Panc1 (cell line): ENCODE results near the gene ATP2A3. TPM values are rescaled to one million over a fixed set of nuclear protein-coding genes. Genes with fewer than 3 reads are reported as not detected.
A peak's percentile ranks its signal among the peaks of the same experiment; 100 is the strongest.

ENCODE experiments used
- ATAC-seq: fragments of 200-7000 bp; cut with Tn5 transposase; 2 replicates; pipeline ENCODE4 v1.9.1; 2020; ENCODE audit warnings: mild to moderate bottlenecking, moderate library complexity
- BruUV-seq: library from RNA; stranded (reverse); fragments of 400-500 nt; replicated peaks from 2 replicates; lab custom pipeline; 2021; lab: Mats Ljungman, UMichigan
- CTCF ChIA-PET: fragments of 300-600 bp; sonication (Branson Sonifier 250); formaldehyde crosslinking; loops from one replicate; lab custom pipeline; 2022; ENCODE audit warnings: antibody characterized with exemption; lab: Charles Lee
- POLR2A ChIA-PET: fragments of 300-600 bp; sonication (Branson Sonifier 250); formaldehyde crosslinking; loops from one replicate; lab custom pipeline; 2022; ENCODE audit warnings: antibody characterized with exemption; lab: Charles Lee
- DNase-seq: peaks from one replicate; pipeline ENCODE4 v3.0.0-alpha.2; 2010; ENCODE audit warnings: low read depth, low spot score
- H3K27ac ChIP-seq: 2 replicates; pipeline ENCODE4 v1.5.1; 2011; ENCODE audit warnings: mild to moderate bottlenecking, low read length, inconsistent platforms
- H3K27me3 ChIP-seq: fragments of 200-500 bp; sonication (Bioruptor generic); 2 replicates; pipeline ENCODE4 v1.6.0; 2014; ENCODE audit warnings: low read length, inconsistent platforms; ENCODE audit not compliant: control insufficient read depth, insufficient read depth
- H3K36me3 ChIP-seq: fragments of 200-500 bp; sonication (Bioruptor generic); 2 replicates; pipeline ENCODE4 v1.5.1; 2014; ENCODE audit warnings: inconsistent platforms, mild to moderate bottlenecking, low read length, moderate library complexity; ENCODE audit not compliant: control insufficient read depth, insufficient read depth
- H3K4me1 ChIP-seq: 2 replicates; pipeline ENCODE4 v1.5.1; 2011; ENCODE audit warnings: inconsistent platforms, mild to moderate bottlenecking, low read length, moderate library complexity; ENCODE audit not compliant: control insufficient read depth, insufficient read depth
- H3K4me3 ChIP-seq, 2 experiments: 2 replicates each; pipeline ENCODE4 v1.5.1; 2011 to 2012; ENCODE audit warnings: low read depth in 2 of 2, low read length in 2 of 2, mild to moderate bottlenecking in 2 of 2, inconsistent platforms in 1 of 2, moderate library complexity in 1 of 2
- H3K9me3 ChIP-seq: fragments of 200-500 bp; sonication (Bioruptor generic); 2 replicates; pipeline ENCODE4 v1.5.1; 2014; ENCODE audit warnings: low read depth, mild to moderate bottlenecking, inconsistent platforms, low read length, moderate library complexity; ENCODE audit not compliant: control insufficient read depth, insufficient read depth
- POLR2AphosphoS5 ChIP-seq: IDR thresholded peaks from 2 replicates; pipeline ENCODE4 v1.6.1; 2012; ENCODE audit warnings: mild to moderate bottlenecking, low read depth, low read length, moderate library complexity
- SIN3A ChIP-seq: IDR thresholded peaks from 2 replicates; pipeline ENCODE4 v1.6.1; 2012; ENCODE audit warnings: low read depth, mild to moderate bottlenecking, low read length, moderate library complexity, borderline replicate concordance; ENCODE audit not compliant: insufficient read depth
- TCF7L2 ChIP-seq: IDR thresholded peaks from 2 replicates; pipeline ENCODE4 v1.6.1; 2011; ENCODE audit warnings: mild to moderate bottlenecking, low read depth, low read length, inconsistent platforms
- in situ Hi-C: cut with HindIII; loops from 2 replicates; pipeline ENCODE4 v1.10.0; 2016; ENCODE audit warnings: low sequenced_read_pairs, low pct_unique_long_range_greater_than_20kb
- intact Hi-C: fragments of 100-400 bp; cut with micrococcal nuclease; formaldehyde crosslinking; loops from one replicate; pipeline ENCODE4 v1.10.0; 2022; ENCODE audit not compliant: unreplicated experiment
- total RNA-seq: library from RNA; stranded (reverse); gene quantifications from one replicate; pipeline ENCODE4 v1.2.1, GENCODE V29; 2021; ENCODE audit not compliant: unreplicated experiment
- TF ChIP-seq, protein P1 (sequence below): fragments of 450-650 bp; IDR thresholded peaks from 2 replicates; pipeline ENCODE4 v1.5.1; 2017; ENCODE audit warnings: mild to moderate bottlenecking
- TF ChIP-seq, protein P2 (sequence below), 2 experiments: IDR thresholded peaks; 2 replicates each; pipeline ENCODE4 v1.6.1; 2011 to 2012; ENCODE audit warnings: low read depth in 2 of 2, control low read depth in 1 of 2, low read length in 1 of 2, mild to moderate bottlenecking in 1 of 2, moderate library complexity in 1 of 2; ENCODE audit not compliant: insufficient read depth in 1 of 2

The ATP2A3 gene
- total RNA-seq, 1 experiment from 2014 or later: 29.7 TPM

- in situ Hi-C loops: no loop called here
- peak; percentile 57 for ATAC-seq
- TF ChIP-seq, protein P1, sequence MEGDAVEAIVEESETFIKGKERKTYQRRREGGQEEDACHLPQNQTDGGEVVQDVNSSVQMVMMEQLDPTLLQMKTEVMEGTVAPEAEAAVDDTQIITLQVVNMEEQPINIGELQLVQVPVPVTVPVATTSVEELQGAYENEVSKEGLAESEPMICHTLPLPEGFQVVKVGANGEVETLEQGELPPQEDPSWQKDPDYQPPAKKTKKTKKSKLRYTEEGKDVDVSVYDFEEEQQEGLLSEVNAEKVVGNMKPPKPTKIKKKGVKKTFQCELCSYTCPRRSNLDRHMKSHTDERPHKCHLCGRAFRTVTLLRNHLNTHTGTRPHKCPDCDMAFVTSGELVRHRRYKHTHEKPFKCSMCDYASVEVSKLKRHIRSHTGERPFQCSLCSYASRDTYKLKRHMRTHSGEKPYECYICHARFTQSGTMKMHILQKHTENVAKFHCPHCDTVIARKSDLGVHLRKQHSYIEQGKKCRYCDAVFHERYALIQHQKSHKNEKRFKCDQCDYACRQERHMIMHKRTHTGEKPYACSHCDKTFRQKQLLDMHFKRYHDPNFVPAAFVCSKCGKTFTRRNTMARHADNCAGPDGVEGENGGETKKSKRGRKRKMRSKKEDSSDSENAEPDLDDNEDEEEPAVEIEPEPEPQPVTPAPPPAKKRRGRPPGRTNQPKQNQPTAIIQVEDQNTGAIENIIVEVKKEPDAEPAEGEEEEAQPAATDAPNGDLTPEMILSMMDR: no peak
- TF ChIP-seq TCF7L2 (no peak), SIN3A (0 out of 2 replicates have a peak, but pooled peaks have one; percentile 44)
- intact Hi-C loops: no loop called here
- DNase-seq: no peak
- Histone ChIP-seq H3K4me1 (peaks cover 48% of the 10 kb centered on the region), H3K27me3 (no peaks in the 10 kb centered on the region), H3K27ac (no peak overlapping the region), H3K9me3 (no peaks in the 10 kb centered on the region), H3K4me3 (peak overlapping the region; percentile 53 to 56), H3K36me3 (no peaks in the 10 kb centered on the region; the same call in 1 of the 2 replicates)
- BruUV-seq: no TSS peak
- ChIA-PET POLR2A (no interaction called here), CTCF (no interaction called here)
These were observed 71.9 kb downstream of the ATP2A3 start for GRCh38 chr17:3892095-3892998.

DNA sequence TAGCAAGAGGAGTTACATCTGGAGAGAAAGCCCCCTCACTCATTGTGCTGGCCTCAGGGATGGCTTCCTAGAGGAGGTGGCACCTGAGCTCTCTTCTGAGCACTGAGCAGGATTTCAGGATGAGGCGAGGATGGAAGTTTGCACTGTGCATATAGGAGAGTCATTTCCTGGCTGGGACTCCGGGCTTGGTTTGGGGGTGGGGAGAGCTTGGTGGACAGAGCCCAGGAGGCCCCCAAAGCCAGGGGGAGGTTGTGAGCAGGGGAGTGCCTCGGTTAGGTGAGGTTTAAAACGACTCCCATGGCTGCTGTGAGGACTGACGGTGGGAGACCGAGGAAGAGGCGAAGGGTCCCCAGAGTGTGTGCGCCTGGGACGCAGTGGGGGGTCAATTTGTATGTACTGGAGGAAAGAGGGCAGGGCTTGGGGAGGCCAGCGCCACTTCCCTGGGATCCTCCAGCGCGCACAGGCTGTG lies 72.6 kb downstream of the ATP2A3 start:
- no peak for DNase-seq
- intact Hi-C loops: no loop called here
- H3K27me3 ChIP-seq: no peaks in the 10 kb centered on the region
- H3K9me3 ChIP-seq: no peaks in the 10 kb centered on the region
- BruUV-seq: no TSS peak
- ATAC-seq: no peak
- H3K27ac ChIP-seq: no peak overlapping the region
- in situ Hi-C loops: no loop called here
- peak overlapping the region; percentile 53 to 56 for H3K4me3 ChIP-seq
- TF ChIP-seq, protein P1: no peak
- TF ChIP-seq TCF7L2 (no peak), SIN3A (no peak), POLR2AphosphoS5 (no peak)
- TF ChIP-seq, protein P2, sequence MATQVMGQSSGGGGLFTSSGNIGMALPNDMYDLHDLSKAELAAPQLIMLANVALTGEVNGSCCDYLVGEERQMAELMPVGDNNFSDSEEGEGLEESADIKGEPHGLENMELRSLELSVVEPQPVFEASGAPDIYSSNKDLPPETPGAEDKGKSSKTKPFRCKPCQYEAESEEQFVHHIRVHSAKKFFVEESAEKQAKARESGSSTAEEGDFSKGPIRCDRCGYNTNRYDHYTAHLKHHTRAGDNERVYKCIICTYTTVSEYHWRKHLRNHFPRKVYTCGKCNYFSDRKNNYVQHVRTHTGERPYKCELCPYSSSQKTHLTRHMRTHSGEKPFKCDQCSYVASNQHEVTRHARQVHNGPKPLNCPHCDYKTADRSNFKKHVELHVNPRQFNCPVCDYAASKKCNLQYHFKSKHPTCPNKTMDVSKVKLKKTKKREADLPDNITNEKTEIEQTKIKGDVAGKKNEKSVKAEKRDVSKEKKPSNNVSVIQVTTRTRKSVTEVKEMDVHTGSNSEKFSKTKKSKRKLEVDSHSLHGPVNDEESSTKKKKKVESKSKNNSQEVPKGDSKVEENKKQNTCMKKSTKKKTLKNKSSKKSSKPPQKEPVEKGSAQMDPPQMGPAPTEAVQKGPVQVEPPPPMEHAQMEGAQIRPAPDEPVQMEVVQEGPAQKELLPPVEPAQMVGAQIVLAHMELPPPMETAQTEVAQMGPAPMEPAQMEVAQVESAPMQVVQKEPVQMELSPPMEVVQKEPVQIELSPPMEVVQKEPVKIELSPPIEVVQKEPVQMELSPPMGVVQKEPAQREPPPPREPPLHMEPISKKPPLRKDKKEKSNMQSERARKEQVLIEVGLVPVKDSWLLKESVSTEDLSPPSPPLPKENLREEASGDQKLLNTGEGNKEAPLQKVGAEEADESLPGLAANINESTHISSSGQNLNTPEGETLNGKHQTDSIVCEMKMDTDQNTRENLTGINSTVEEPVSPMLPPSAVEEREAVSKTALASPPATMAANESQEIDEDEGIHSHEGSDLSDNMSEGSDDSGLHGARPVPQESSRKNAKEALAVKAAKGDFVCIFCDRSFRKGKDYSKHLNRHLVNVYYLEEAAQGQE (IDR thresholded peaks at IDR 0.05; ENCODE audit: insufficient read depth in 1 of 2, low read depth in 2 of 2, low read length in 1 of 2): no peak
- ChIA-PET CTCF (no interaction called here), POLR2A (no interaction called here)
- peaks cover 54% of the 10 kb centered on the region for H3K4me1 ChIP-seq
- no peaks in the 10 kb centered on the region; the same call in 1 of the 2 replicates for H3K36me3 ChIP-seq
